Ishikawa (cell line): ENCODE results near the gene TMEM208.

Source experiments
- CEBPB ChIP-seq: IDR thresholded peaks from 2 replicates; pipeline ENCODE4 v1.6.1; 2012
- RAD21 ChIP-seq: IDR thresholded peaks from 2 replicates; pipeline ENCODE4 v1.6.1; 2012; ENCODE audit warnings: low read depth
- TCF12 ChIP-seq: IDR thresholded peaks from 2 replicates; pipeline ENCODE4 v1.6.1; 2012; ENCODE audit warnings: low read depth
- YY1 ChIP-seq: IDR thresholded peaks from 2 replicates; pipeline ENCODE4 v1.6.1; 2012; ENCODE audit warnings: low read depth
- TF ChIP-seq, protein P1 (sequence below): IDR thresholded peaks from 2 replicates; pipeline ENCODE4 v1.6.1; 2012; ENCODE audit warnings: low read depth, mild to moderate bottlenecking

GRCh38 chr16:67210069-67210937, 16.6 kb upstream of the TMEM208 start:
- TF ChIP-seq YY1 (no peak), TCF12 (no peak), RAD21 (no peak), CEBPB (no peak)
- TF ChIP-seq, protein P1, sequence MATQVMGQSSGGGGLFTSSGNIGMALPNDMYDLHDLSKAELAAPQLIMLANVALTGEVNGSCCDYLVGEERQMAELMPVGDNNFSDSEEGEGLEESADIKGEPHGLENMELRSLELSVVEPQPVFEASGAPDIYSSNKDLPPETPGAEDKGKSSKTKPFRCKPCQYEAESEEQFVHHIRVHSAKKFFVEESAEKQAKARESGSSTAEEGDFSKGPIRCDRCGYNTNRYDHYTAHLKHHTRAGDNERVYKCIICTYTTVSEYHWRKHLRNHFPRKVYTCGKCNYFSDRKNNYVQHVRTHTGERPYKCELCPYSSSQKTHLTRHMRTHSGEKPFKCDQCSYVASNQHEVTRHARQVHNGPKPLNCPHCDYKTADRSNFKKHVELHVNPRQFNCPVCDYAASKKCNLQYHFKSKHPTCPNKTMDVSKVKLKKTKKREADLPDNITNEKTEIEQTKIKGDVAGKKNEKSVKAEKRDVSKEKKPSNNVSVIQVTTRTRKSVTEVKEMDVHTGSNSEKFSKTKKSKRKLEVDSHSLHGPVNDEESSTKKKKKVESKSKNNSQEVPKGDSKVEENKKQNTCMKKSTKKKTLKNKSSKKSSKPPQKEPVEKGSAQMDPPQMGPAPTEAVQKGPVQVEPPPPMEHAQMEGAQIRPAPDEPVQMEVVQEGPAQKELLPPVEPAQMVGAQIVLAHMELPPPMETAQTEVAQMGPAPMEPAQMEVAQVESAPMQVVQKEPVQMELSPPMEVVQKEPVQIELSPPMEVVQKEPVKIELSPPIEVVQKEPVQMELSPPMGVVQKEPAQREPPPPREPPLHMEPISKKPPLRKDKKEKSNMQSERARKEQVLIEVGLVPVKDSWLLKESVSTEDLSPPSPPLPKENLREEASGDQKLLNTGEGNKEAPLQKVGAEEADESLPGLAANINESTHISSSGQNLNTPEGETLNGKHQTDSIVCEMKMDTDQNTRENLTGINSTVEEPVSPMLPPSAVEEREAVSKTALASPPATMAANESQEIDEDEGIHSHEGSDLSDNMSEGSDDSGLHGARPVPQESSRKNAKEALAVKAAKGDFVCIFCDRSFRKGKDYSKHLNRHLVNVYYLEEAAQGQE = no peak
